GM12872 (cell line): ENCODE data around the gene DNASE1L2.

Experiments
- TF ChIP-seq, protein P1 (sequence below): IDR thresholded peaks from 3 replicates; pipeline ENCODE4 v1.5.1; 2011; ENCODE audit warnings: low read depth, mild to moderate bottlenecking, low read length, moderate library complexity; ENCODE audit not compliant: insufficient read depth

The DNASE1L2 gene

DNA sequence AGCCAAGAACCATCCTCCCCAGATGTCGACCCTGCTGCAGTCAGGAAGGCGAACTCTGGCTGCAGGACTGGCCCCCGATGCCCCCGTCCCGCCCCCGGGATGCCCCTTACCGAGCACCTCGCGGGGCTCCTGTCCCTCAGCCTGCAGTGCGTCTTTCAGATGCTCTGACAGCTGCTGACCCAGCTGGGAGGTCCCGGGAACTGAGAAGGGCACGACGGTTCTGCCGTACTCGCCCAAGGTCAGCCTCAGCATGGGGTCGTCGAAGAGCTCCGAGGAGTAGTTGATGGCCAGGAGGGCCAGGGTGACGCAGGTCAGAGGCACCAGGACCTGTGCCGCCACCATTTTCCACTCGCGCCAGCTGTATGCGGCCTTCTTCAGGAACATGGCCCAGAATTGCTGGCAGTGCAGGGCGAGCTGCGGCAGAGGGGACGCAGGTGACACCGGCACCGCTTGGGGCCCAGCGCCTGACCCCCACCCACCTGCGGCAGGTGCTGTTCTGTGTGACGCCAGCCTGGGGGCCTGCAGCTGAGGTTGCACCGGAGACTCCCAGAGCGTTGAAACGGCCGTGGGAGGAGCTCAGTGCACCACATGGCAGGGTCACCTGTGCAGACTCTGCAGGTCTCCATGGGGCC is 51.8 kb downstream of the DNASE1L2 start:
- TF ChIP-seq, protein P1, sequence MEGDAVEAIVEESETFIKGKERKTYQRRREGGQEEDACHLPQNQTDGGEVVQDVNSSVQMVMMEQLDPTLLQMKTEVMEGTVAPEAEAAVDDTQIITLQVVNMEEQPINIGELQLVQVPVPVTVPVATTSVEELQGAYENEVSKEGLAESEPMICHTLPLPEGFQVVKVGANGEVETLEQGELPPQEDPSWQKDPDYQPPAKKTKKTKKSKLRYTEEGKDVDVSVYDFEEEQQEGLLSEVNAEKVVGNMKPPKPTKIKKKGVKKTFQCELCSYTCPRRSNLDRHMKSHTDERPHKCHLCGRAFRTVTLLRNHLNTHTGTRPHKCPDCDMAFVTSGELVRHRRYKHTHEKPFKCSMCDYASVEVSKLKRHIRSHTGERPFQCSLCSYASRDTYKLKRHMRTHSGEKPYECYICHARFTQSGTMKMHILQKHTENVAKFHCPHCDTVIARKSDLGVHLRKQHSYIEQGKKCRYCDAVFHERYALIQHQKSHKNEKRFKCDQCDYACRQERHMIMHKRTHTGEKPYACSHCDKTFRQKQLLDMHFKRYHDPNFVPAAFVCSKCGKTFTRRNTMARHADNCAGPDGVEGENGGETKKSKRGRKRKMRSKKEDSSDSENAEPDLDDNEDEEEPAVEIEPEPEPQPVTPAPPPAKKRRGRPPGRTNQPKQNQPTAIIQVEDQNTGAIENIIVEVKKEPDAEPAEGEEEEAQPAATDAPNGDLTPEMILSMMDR: no peak
